Esophagus muscularis mucosa (tissue), 4 donors: ENCODE measurements around the gene BIN1. TPM values are rescaled to one million over a fixed set of nuclear protein-coding genes. Genes with fewer than 3 reads are reported as not detected.

ENCODE experiments used
- DNase-seq: peaks from one replicate; pipeline ENCODE4 v3.0.0-alpha.2; 2017; ENCODE audit errors: extremely low spot score
- H3K27ac ChIP-seq, 4 donors: fragments of 200-600 bp; sonication (generic); replicated peaks in 1 of 4; 1 replicate in 3 of 4; 2 replicates in 1 of 4; pipeline ENCODE4 v1.5.1; 2016 to 2019; ENCODE audit warnings: mild to moderate bottlenecking in 1 of 4
- H3K27me3 ChIP-seq, 4 donors: fragments of 200-600 bp; sonication (generic); one replicate each; pipeline versions ENCODE4 v1.5.1 to v1.6.0; 2016 to 2019
- H3K36me3 ChIP-seq, 4 donors: fragments of 200-600 bp; sonication (generic); one replicate each; pipeline ENCODE4 v1.5.1; 2016 to 2019
- H3K4me1 ChIP-seq, 4 donors: fragments of 200-600 bp; sonication (generic); one replicate each; pipeline ENCODE4 v1.5.1; 2016 to 2019
- H3K4me3 ChIP-seq, 4 donors: fragments of 200-600 bp; sonication (generic); 1 replicate in 2 of 4; 2 replicates in 2 of 4; pipeline ENCODE4 v1.5.1; 2016 to 2019; ENCODE audit warnings: mild to moderate bottlenecking in 4 of 4, moderate library complexity in 1 of 4
- H3K9me3 ChIP-seq, 4 donors: fragments of 200-600 bp; sonication (generic); 1 replicate in 3 of 4; 2 replicates in 1 of 4; pipeline ENCODE4 v1.5.1; 2016 to 2019
- CTCF ChIP-seq, 3 experiments: fragments of 200-600 bp in 2 of 3; fragments of 450-650 bp in 1 of 3; sonication (generic) in 2 of 3; IDR thresholded peaks; one replicate each; pipeline ENCODE4 v1.5.1; 2017 to 2019; ENCODE audit warnings: antibody characterized with exemption in 3 of 3, mild to moderate bottlenecking in 2 of 3, moderate library complexity in 1 of 3
- EP300 ChIP-seq: sonication (generic); formaldehyde crosslinking; IDR thresholded peaks from one replicate; pipeline ENCODE4 v1.6.1; 2017; ENCODE audit warnings: antibody characterized with exemption
- POLR2A ChIP-seq: fragments of 450-650 bp; IDR thresholded peaks from one replicate; pipeline ENCODE4 v1.6.1; 2017; ENCODE audit warnings: antibody characterized with exemption, moderate library complexity, mild to moderate bottlenecking, low read depth
- POLR2AphosphoS5 ChIP-seq, 2 donors: sonication (generic); formaldehyde crosslinking; IDR thresholded peaks; one replicate each; pipeline ENCODE4 v1.6.1; 2017; ENCODE audit warnings: antibody characterized with exemption in 2 of 2
- WGBS: methylation state at CpG from one replicate; pipeline ENCODE4 v1.1.5; 2018; 5-methylcytosine and 5-hydroxymethylcytosine counted together
- intact Hi-C: fragments of 100-400 bp; cut with DNase I; formaldehyde crosslinking; loops from one replicate; pipeline ENCODE4 v1.15.1; 2023
- total RNA-seq, 4 donors: library from RNA; depleted of rRNA; stranded (reverse); fragments of >200 nt; gene quantifications; one replicate each; pipeline versions ENCODE4 v1.1.0 to v1.2.1, GENCODE V29; 2016

The BIN1 gene
- total RNA-seq, 4 donors from 2014 or later: 32.4 to 78.2 (median 50.2) TPM

- no peaks in the 10 kb centered on the region for H3K27me3 ChIP-seq
- no peaks in the 10 kb centered on the region for H3K36me3 ChIP-seq
- DNase-seq: no peak
- WGBS: 2% methylated on average over 20 of the region's 45 CpGs
- TF ChIP-seq POLR2AphosphoS5 (IDR thresholded peaks at IDR 0.05): no peak
- peak overlapping the region; percentile 77 to 93 (median 86) for H3K27ac ChIP-seq
- intact Hi-C loops: no loop called here
- H3K9me3 ChIP-seq: no peaks in the 10 kb centered on the region
- peak overlapping the region; percentile 73 to 89 (median 80) for H3K4me3 ChIP-seq
- peaks cover 16 to 59% (median 50%) of the 10 kb centered on the region in 4 donors for H3K4me1 ChIP-seq
These were observed 430 bp downstream of the BIN1 start for GRCh38 chr2:127106457-127106990.

GRCh38 chr2:127105656-127106456 is 1.1 kb downstream of the BIN1 start:
- DNase-seq: no peak
- Histone ChIP-seq H3K4me1 (peaks cover 16 to 66% (median 54%) of the 10 kb centered on the region in 4 donors), H3K27me3 (no peaks in the 10 kb centered on the region), H3K9me3 (no peaks in the 10 kb centered on the region), H3K36me3 (no peaks in the 10 kb centered on the region), H3K27ac (peak overlapping the region; percentile 77 to 93 (median 86)), H3K4me3 (peak overlapping the region; percentile 73 to 89 (median 80))
- TF ChIP-seq EP300: no peak
- TF ChIP-seq POLR2A: no peak
- TF ChIP-seq POLR2AphosphoS5 (IDR thresholded peaks at IDR 0.05): peak in 1 of 2 donors; percentile 4
- TF ChIP-seq CTCF (IDR thresholded peaks at IDR 0.05): no peak
- 0% methylated on average over 8 of the region's 51 CpGs for WGBS
- intact Hi-C loops: no loop called here

- WGBS: 52% methylated on average over 5 of the region's 6 CpGs
- Histone ChIP-seq H3K9me3 (no peaks in the 10 kb centered on the region), H3K4me3 (peak overlapping the region; percentile 73 to 89 (median 80)), H3K27ac (peak overlapping the region; percentile 77 to 93 (median 86)), H3K4me1 (peaks cover 16 to 73% (median 59%) of the 10 kb centered on the region in 4 donors), H3K27me3 (no peaks in the 10 kb centered on the region), H3K36me3 (no peaks in the 10 kb centered on the region)
- TF ChIP-seq EP300: no peak
- no peak for TF ChIP-seq POLR2A
- TF ChIP-seq CTCF (IDR thresholded peaks at IDR 0.05): no peak
- no peak for TF ChIP-seq POLR2AphosphoS5 (IDR thresholded peaks at IDR 0.05)
- intact Hi-C loops: no loop called here
- DNase-seq: no peak
These were observed 1.9 kb downstream of the BIN1 start for GRCh38 chr2:127104881-127105655.

GRCh38 chr2:127104166-127104660 is 2.7 kb downstream of the BIN1 start:
- Histone ChIP-seq H3K4me3 (no peak overlapping the region), H3K36me3 (no peaks in the 10 kb centered on the region), H3K27ac (peak overlapping the region in 3 of 4 donors; percentile 85 to 93 (median 86)), H3K27me3 (no peaks in the 10 kb centered on the region), H3K4me1 (peaks cover 16 to 78% (median 61%) of the 10 kb centered on the region in 4 donors), H3K9me3 (no peaks in the 10 kb centered on the region)
- intact Hi-C loops: no loop called here
- DNase-seq: no peak
- TF ChIP-seq POLR2AphosphoS5 (IDR thresholded peaks at IDR 0.05) (no peak), CTCF (IDR thresholded peaks at IDR 0.05) (no peak), POLR2A (no peak)
- WGBS: 93% methylated on average over 7 of the region's 8 CpGs
